ENCODE measurements around the gene PTGS1. TPM values are rescaled to one million over a fixed set of nuclear protein-coding genes. Genes with fewer than 3 reads are reported as not detected.

The PTGS1 gene
- total RNA-seq, 1 donor from 2014 or later = 0.23 TPM

DNA sequence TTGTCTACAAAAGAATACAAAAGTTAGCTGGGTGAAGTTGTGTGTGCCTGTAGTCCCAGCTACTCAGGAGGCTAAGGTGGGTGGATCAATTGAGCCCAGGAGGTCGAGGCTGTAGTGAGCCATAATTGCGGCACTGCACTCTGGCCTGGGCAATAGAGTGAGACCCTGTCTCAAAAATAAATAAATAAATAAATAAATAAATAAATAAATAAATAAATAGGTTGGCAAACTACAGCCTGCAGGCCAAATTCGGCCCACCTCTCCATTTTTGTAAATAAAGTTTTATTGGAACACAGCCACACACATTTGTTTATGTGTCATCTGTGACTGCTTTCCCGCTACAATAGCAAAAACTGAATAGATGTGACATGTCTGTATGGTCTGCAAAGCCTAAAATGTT is 9.5 kb downstream of the PTGS1 start:
- Histone ChIP-seq H3K9me3 (ENCODE audit: insufficient read depth, low read depth, low read length) (peaks cover 4% of the 10 kb centered on the region), H3K4me2 (ENCODE audit: low read length) (no peak overlapping the region), H2AFZ (ENCODE audit: low read depth, low read length) (no peak overlapping the region), H3K4me1 (ENCODE audit: insufficient read depth, low read length) (peaks cover 18% of the 10 kb centered on the region), H3K79me2 (ENCODE audit: insufficient read depth, low read length) (no peaks in the 10 kb centered on the region), H4K20me1 (ENCODE audit: insufficient read depth, low read length) (no peaks in the 10 kb centered on the region), H3K4me3 (ENCODE audit: insufficient read depth, low read depth, low read length) (no peak overlapping the region), H3K27ac (ENCODE audit: low read depth, low read length) (no peak overlapping the region), H3K9ac (ENCODE audit: low read length) (no peak overlapping the region), H3K36me3 (ENCODE audit: insufficient read depth, low read length) (no peaks in the 10 kb centered on the region), H3K27me3 (ENCODE audit: insufficient read depth, low read length) (no peaks in the 10 kb centered on the region)
- DNase-seq (ENCODE audit: low read depth) (no peak), FAIRE-seq (no peak)
- Mint-ChIP-seq H3K27ac (ENCODE audit: unreplicated experiment) (no peak overlapping the region), H3K9me3 (ENCODE audit: unreplicated experiment) (peaks cover 11% of the 10 kb centered on the region), H3K36me3 (ENCODE audit: low read depth, unreplicated experiment) (peaks cover 4% of the 10 kb centered on the region), H3K4me1 (ENCODE audit: low read depth, unreplicated experiment) (peaks cover 10% of the 10 kb centered on the region), H3K27me3 (ENCODE audit: low read depth, unreplicated experiment) (peaks cover 5% of the 10 kb centered on the region), H3K4me3 (ENCODE audit: unreplicated experiment) (no peak overlapping the region)
- TF ChIP-seq EZH2 (IDR thresholded peaks at IDR 0.05; ENCODE audit: insufficient read depth, low read length) = no peak
- TF ChIP-seq, protein P1, sequence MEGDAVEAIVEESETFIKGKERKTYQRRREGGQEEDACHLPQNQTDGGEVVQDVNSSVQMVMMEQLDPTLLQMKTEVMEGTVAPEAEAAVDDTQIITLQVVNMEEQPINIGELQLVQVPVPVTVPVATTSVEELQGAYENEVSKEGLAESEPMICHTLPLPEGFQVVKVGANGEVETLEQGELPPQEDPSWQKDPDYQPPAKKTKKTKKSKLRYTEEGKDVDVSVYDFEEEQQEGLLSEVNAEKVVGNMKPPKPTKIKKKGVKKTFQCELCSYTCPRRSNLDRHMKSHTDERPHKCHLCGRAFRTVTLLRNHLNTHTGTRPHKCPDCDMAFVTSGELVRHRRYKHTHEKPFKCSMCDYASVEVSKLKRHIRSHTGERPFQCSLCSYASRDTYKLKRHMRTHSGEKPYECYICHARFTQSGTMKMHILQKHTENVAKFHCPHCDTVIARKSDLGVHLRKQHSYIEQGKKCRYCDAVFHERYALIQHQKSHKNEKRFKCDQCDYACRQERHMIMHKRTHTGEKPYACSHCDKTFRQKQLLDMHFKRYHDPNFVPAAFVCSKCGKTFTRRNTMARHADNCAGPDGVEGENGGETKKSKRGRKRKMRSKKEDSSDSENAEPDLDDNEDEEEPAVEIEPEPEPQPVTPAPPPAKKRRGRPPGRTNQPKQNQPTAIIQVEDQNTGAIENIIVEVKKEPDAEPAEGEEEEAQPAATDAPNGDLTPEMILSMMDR (IDR thresholded peaks at IDR 0.05; ENCODE audit: insufficient read depth, low read depth, low read length) = no peak

DNA sequence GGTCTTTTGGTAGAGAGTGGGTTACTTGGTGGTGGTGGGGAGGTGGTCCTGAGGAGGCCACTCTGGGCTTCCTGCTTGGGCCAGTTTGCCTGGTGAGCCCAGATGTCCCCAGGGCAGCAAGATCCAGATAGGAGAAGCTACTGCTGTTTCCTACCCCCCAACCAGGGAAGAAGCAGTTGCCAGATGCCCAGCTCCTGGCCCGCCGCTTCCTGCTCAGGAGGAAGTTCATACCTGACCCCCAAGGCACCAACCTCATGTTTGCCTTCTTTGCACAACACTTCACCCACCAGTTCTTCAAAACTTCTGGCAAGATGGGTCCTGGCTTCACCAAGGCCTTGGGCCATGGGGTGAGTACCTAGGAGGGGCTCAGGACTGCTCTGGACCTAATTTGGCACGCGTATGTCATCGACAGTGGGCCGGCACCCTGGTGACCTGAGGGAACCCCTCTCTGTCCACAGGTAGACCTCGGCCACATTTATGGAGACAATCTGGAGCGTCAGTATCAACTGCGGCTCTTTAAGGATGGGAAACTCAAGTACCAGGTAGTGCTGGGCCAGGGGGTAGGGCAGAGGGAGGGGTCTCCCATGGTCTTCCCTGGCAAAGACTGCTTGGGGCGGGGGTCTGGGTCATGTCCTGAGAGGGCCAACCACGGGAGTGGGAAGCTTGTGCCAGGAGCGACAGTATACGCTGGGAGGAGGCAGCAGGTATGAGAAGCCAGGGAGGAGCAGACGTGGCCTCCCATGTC is 10.6 kb downstream of the PTGS1 start:
- Histone ChIP-seq H3K4me1 (ENCODE audit: insufficient read depth, low read length) (peaks cover 13% of the 10 kb centered on the region), H3K79me2 (ENCODE audit: insufficient read depth, low read length) (no peaks in the 10 kb centered on the region), H2AFZ (ENCODE audit: low read depth, low read length) (no peak overlapping the region), H3K4me2 (ENCODE audit: low read length) (no peak overlapping the region), H4K20me1 (ENCODE audit: insufficient read depth, low read length) (no peaks in the 10 kb centered on the region), H3K4me3 (ENCODE audit: insufficient read depth, low read depth, low read length) (no peak overlapping the region), H3K27ac (ENCODE audit: low read depth, low read length) (no peak overlapping the region), H3K9ac (ENCODE audit: low read length) (no peak overlapping the region), H3K27me3 (ENCODE audit: insufficient read depth, low read length) (no peaks in the 10 kb centered on the region), H3K36me3 (ENCODE audit: insufficient read depth, low read length) (no peaks in the 10 kb centered on the region), H3K9me3 (ENCODE audit: insufficient read depth, low read depth, low read length) (peaks cover 4% of the 10 kb centered on the region)
- Mint-ChIP-seq H3K4me3 (ENCODE audit: unreplicated experiment) (no peak overlapping the region), H3K27me3 (ENCODE audit: low read depth, unreplicated experiment) (peaks cover 3% of the 10 kb centered on the region), H3K4me1 (ENCODE audit: low read depth, unreplicated experiment) (peaks cover 6% of the 10 kb centered on the region), H3K27ac (ENCODE audit: unreplicated experiment) (no peak overlapping the region), H3K9me3 (ENCODE audit: unreplicated experiment) (peaks cover 11% of the 10 kb centered on the region), H3K36me3 (ENCODE audit: low read depth, unreplicated experiment) (peaks cover 4% of the 10 kb centered on the region)
- no peak for FAIRE-seq
- no peak for DNase-seq (ENCODE audit: low read depth)
- TF ChIP-seq, protein P1 (IDR thresholded peaks at IDR 0.05; ENCODE audit: insufficient read depth, low read depth, low read length) = no peak
- no peak for TF ChIP-seq EZH2 (IDR thresholded peaks at IDR 0.05; ENCODE audit: insufficient read depth, low read length)

Data from astrocyte (in vitro differentiated cells and primary cell).